Bronchial epithelial cell (primary cell): ENCODE data around the gene SAE1. TPM values are rescaled to one million over a fixed set of nuclear protein-coding genes. Genes with fewer than 3 reads are reported as not detected.

Experiments used
- DNase-seq: peaks from one replicate; pipeline ENCODE4 v3.0.0-alpha.2; 2010; ENCODE audit warnings: low read depth
- FAIRE-seq: peaks from 2 replicates; lab custom pipeline; 2011; peaks lifted over from hg19 to GRCh38; lab: Jason Lieb, UNC
- H3K27me3 ChIP-seq: 2 replicates; pipeline ENCODE4 v1.5.1; 2011; ENCODE audit warnings: low read length; ENCODE audit not compliant: control insufficient read depth, insufficient read depth
- H3K36me3 ChIP-seq: 2 replicates; pipeline ENCODE4 v1.5.1; 2011; ENCODE audit warnings: low read length; ENCODE audit not compliant: control insufficient read depth, insufficient read depth
- H3K4me3 ChIP-seq: 2 replicates; pipeline ENCODE4 v1.5.1; 2011; ENCODE audit warnings: mild to moderate bottlenecking, low read depth, low read length, control low read depth
- total RNA-seq: library from RNA; depleted of rRNA; stranded (reverse); fragments of >200 nt; gene quantifications from 2 replicates; pipeline ENCODE4 v1.2.1, GENCODE V29; 2014
- TF ChIP-seq, protein P1 (sequence below): IDR thresholded peaks from 2 replicates; pipeline ENCODE4 v1.5.1; 2011; ENCODE audit warnings: mild to moderate bottlenecking, moderate library complexity, low read length, control low read depth, inconsistent platforms; ENCODE audit not compliant: insufficient read depth, severe bottlenecking

SAE1 gene
- total RNA-seq, 1 donor from 2014 or later = 90.6 TPM

DNA sequence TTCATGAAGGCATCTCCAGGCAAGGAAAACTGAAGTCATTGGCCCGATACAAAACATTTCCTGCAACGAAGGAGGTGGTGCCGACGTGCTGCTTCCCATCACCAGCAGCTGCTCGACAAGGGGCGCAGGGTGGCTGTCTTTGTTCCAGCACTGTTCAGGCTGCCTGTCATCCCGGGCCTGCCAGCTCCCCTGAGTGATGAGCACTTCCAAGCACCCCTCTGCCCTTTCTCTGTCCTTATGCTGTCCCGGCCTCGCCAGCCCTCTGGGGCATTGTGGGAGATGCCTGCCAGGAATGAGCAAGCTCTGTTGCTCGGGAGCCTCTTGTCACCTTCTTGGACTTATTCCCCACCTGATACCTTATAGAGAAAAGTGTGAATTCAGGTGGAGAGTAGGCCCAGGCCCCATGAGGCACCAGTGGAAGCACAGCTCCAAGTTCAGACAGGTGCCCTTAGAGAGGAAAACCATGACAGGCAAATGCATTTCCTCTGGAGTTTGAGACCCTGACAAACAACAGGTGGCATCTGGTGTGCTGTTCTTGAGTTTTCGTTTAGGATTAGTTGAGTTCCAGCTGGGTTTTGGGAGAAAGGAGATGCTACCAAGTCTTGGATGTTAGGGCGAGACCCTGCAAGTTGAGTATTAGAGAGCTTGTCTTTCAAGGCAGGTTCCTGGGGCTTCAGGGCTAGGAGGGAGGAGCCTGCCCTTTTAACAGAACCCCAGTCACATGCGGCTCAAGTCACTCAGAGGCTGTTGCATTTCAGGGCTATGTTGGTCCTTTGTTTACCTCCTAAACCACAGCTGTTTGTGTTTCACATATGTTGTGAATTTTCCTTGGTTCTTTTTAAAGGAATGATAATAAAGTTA, 78.9 kb downstream of the SAE1 start:
- peaks cover 12% of the 10 kb centered on the region for H3K36me3 ChIP-seq
- DNase-seq = no peak
- H3K27me3 ChIP-seq = no peaks in the 10 kb centered on the region
- H3K4me3 ChIP-seq = no peak overlapping the region
- TF ChIP-seq, protein P1, sequence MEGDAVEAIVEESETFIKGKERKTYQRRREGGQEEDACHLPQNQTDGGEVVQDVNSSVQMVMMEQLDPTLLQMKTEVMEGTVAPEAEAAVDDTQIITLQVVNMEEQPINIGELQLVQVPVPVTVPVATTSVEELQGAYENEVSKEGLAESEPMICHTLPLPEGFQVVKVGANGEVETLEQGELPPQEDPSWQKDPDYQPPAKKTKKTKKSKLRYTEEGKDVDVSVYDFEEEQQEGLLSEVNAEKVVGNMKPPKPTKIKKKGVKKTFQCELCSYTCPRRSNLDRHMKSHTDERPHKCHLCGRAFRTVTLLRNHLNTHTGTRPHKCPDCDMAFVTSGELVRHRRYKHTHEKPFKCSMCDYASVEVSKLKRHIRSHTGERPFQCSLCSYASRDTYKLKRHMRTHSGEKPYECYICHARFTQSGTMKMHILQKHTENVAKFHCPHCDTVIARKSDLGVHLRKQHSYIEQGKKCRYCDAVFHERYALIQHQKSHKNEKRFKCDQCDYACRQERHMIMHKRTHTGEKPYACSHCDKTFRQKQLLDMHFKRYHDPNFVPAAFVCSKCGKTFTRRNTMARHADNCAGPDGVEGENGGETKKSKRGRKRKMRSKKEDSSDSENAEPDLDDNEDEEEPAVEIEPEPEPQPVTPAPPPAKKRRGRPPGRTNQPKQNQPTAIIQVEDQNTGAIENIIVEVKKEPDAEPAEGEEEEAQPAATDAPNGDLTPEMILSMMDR = no peak
- peak; percentile 40 for FAIRE-seq

DNA sequence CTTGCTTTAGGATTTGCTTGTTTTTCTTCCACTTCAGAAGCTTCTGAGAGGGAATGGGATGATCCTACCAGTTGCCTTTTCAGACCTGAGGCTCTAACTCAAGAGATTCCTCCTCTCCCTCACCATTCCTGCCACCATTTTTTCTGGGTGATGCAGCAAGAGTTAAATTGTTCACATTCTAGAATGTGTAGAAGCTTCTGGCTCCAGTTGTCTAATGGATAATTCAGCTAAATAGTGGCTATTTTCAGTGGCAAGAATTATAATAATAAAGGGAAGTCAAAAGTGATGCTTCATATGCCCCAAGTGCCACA, 79.5 kb downstream of the SAE1 start:
- FAIRE-seq (no peak), DNase-seq (no peak)
- TF ChIP-seq, protein P1 = no peak
- peaks cover 10% of the 10 kb centered on the region for H3K36me3 ChIP-seq
- H3K4me3 ChIP-seq = no peak overlapping the region
- H3K27me3 ChIP-seq = no peaks in the 10 kb centered on the region

DNA sequence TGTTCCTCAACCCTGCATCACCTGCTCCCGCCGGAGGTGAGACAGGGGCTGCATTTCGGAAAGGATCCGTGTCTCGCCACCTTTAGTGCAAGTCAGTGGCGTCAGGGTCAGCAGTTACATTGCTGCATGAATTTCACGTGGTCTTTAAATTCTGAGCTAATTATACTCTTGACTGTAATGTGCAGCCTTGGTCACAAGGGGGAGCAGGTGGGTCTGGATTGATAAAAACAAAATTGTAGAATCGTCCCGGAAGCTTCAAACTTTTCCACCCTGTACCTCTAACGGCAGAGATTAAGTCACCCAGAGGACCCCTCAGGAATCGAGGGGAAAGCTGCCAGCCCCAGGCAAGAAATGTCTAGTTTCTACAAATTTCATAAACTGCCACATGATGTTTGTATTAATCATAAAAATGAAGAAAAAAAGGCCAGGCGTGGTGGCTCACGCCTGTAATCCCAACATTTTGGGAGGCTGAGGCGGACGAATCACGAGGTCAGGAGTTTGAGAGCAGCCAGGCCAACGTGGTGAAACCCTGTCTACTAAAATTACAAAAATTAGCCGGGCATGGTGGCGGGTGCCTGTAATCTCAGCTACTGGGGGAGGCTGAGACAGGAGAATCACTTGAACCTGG, 80.2 kb downstream of the SAE1 start:
- peak; percentile 18 for FAIRE-seq
- H3K27me3 ChIP-seq = no peaks in the 10 kb centered on the region

DNA sequence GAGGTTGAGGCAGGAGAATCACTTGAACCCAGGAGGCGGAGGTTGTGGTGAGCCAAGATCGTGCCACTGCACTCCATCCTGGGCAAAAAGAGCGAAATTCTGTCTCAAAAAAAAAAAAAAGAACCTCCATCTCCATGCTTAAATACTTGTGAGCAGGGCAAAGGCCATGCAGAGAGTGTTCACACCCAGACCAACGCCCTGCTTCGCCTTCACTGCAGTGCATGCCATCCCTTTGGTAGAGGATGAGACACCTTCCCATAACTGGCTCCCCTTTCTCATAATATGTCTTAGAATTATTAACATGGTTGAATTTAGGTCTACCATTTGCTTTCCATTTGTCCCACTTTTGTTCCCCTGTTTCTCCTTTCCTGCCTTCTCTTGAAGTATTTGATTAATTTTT, 84.9 kb downstream of the SAE1 start:
- Histone ChIP-seq H3K4me3 (no peak overlapping the region), H3K36me3 (peaks cover 2% of the 10 kb centered on the region), H3K27me3 (no peaks in the 10 kb centered on the region)
- no peak for DNase-seq
- FAIRE-seq = no peak
- TF ChIP-seq, protein P1 = no peak

More for the DNA sequence above, 80.2 kb downstream of the SAE1 start:
- no peak overlapping the region for H3K4me3 ChIP-seq
- TF ChIP-seq, protein P1 = peak; percentile 72
- H3K36me3 ChIP-seq = peaks cover 8% of the 10 kb centered on the region
- peak; percentile 62 for DNase-seq

DNA sequence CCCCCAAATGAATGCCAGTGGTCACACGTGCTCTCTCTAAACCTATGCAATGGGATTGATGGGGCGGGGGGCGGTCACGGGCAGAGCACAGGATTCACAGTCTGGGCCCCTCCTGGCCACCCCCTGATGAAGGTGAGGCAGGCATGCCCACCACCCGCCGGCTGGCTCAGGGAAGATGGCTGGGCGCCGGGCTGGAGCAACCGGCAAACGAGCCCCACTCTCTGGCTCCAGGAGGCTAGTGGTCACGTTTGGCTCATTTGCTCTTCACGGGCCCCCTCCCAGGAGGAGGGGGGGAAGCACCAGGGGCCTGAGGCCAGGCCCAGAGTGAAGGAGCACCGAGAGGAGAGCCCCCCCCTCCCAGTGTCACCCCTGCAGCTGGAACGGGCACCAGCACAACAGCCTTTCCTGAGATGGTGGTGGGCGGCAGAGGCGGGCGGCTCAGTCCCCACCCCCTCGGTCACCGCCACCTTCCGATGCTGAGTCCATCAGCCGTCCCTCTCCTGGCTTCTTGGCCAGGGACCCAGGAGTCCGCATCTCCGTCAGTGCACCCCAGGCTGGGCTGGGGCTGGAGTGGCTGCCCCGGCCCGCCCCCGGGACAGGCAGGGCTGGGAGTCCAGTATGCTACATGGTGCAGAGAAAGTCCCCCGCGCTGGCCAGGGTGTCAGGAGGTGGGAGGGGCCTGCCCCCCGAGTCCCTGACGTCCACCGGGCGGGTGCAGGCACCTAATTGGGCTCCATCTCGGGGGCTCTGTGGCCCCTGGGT, 90.6 kb downstream of the SAE1 start:
- no peak for FAIRE-seq
- TF ChIP-seq, protein P1 = no peak
- Histone ChIP-seq H3K4me3 (no peak overlapping the region), H3K36me3 (peaks cover 14% of the 10 kb centered on the region), H3K27me3 (no peaks in the 10 kb centered on the region)
- DNase-seq = no peak
